SU-DHL-6 (cell line): ENCODE results near the gene MPZL1.

Experiments used
- H2AFZ ChIP-seq: fragments of 200-600 bp; sonication (generic); 2 replicates; pipeline ENCODE4 v1.6.1; 2014; ENCODE audit warnings: low read depth, mild to moderate bottlenecking, moderate library complexity, mixed read lengths, antibody characterized with exemption, low read length; ENCODE audit not compliant: severe bottlenecking
- H3F3A ChIP-seq: fragments of 200-600 bp; shearing (Covaris generic); 2 replicates; pipeline ENCODE4 v1.6.0; 2016; ENCODE audit warnings: antibody characterized with exemption, mild to moderate bottlenecking; ENCODE audit not compliant: insufficient read depth
- H3K27ac ChIP-seq: fragments of 200-600 bp; sonication (generic); 2 replicates; pipeline ENCODE4 v1.5.1; 2016; ENCODE audit warnings: low read depth, mild to moderate bottlenecking, low read length, moderate library complexity, mixed read lengths
- H3K27me3 ChIP-seq: fragments of 200-600 bp; sonication (generic), shearing (Covaris generic); 2 replicates; pipeline ENCODE4 v1.6.0; 2014; ENCODE audit warnings: mild to moderate bottlenecking, low read length
- H3K36me3 ChIP-seq: fragments of 200-600 bp; sonication (generic); 2 replicates; pipeline ENCODE4 v1.6.1; 2014; ENCODE audit warnings: mild to moderate bottlenecking, low read length, mixed read lengths
- H3K4me2 ChIP-seq: fragments of 300-600, 200-600 bp; shearing (Covaris generic), sonication (generic); 2 replicates; pipeline ENCODE4 v1.6.0; 2014; ENCODE audit warnings: low read length, low read depth, mild to moderate bottlenecking; ENCODE audit not compliant: poor library complexity, severe bottlenecking
- H3K4me3 ChIP-seq: fragments of 200-600 bp; sonication (generic); 2 replicates; pipeline ENCODE4 v1.5.1; 2014; ENCODE audit warnings: antibody characterized with exemption, low read length, mild to moderate bottlenecking, mixed read lengths; ENCODE audit not compliant: insufficient read depth, poor library complexity, severe bottlenecking
- H3K79me2 ChIP-seq: fragments of 200-600 bp; sonication (generic); 2 replicates; pipeline ENCODE4 v1.6.1; 2014; ENCODE audit warnings: mild to moderate bottlenecking, low read length, moderate library complexity; ENCODE audit not compliant: insufficient read depth
- H3K9ac ChIP-seq: fragments of 200-600 bp; sonication (generic); 2 replicates; pipeline ENCODE4 v1.7.0; 2014; ENCODE audit warnings: mild to moderate bottlenecking, low read length
- H3K9me2 ChIP-seq: fragments of 200-600 bp; sonication (generic); replicated peaks from 2 replicates; pipeline ENCODE4 v1.6.1; 2014; ENCODE audit warnings: low read length; ENCODE audit not compliant: insufficient read depth
- H3K9me3 ChIP-seq: fragments of 200-600 bp; sonication (generic); 2 replicates; pipeline ENCODE4 v1.6.1; 2014; ENCODE audit warnings: low read length, mixed read lengths; ENCODE audit not compliant: insufficient read depth
- H4K20me1 ChIP-seq: fragments of 200-600 bp; sonication (generic); 2 replicates; pipeline ENCODE4 v1.6.1; 2014; ENCODE audit warnings: low read depth, mild to moderate bottlenecking, antibody characterized with exemption, low read length, moderate library complexity, mixed read lengths
- CTCF ChIP-seq: fragments of 200-600 bp; sonication (generic); IDR thresholded peaks from one replicate; pipeline ENCODE4 v1.5.1; 2017; ENCODE audit warnings: antibody characterized with exemption, mild to moderate bottlenecking, low read length, moderate library complexity; ENCODE audit not compliant: insufficient read depth, poor library complexity, severe bottlenecking
- EZH2phosphoT487 ChIP-seq: fragments of 200-600 bp; sonication (generic), shearing (Covaris generic); conservative IDR thresholded peaks from 2 replicates; pipeline ENCODE4 v1.6.1; 2018; ENCODE audit warnings: mild to moderate bottlenecking, antibody characterized with exemption, low read length, moderate library complexity, mixed read lengths

The MPZL1 gene

GRCh38 chr1:167773516-167773915 is 51.7 kb downstream of the MPZL1 start:
- Histone ChIP-seq H3K27me3 (no peaks in the 10 kb centered on the region), H3K4me3 (no peak overlapping the region), H3K79me2 (no peaks in the 10 kb centered on the region), H3K9me2 (no peaks in the 10 kb centered on the region), H3K27ac (no peak overlapping the region), H3K36me3 (no peaks in the 10 kb centered on the region), H4K20me1 (no peaks in the 10 kb centered on the region), H2AFZ (no peak overlapping the region), H3K9ac (no peak overlapping the region), H3F3A (no peaks in the 10 kb centered on the region), H3K9me3 (no peaks in the 10 kb centered on the region), H3K4me2 (no peak overlapping the region)
- TF ChIP-seq EZH2phosphoT487 (no peak), CTCF (no peak)

GRCh38 chr1:167774710-167775109 is 52.9 kb downstream of the MPZL1 start:
- TF ChIP-seq EZH2phosphoT487 (no peak), CTCF (no peak)
- Histone ChIP-seq H3F3A (no peaks in the 10 kb centered on the region), H3K9me2 (no peaks in the 10 kb centered on the region), H3K9ac (no peak overlapping the region), H3K4me2 (no peak overlapping the region), H3K27ac (no peak overlapping the region), H3K79me2 (no peaks in the 10 kb centered on the region), H3K9me3 (no peaks in the 10 kb centered on the region), H3K36me3 (no peaks in the 10 kb centered on the region), H4K20me1 (no peaks in the 10 kb centered on the region), H2AFZ (no peak overlapping the region), H3K27me3 (no peaks in the 10 kb centered on the region), H3K4me3 (no peak overlapping the region)

GRCh38 chr1:167775178-167775577 is 53.4 kb downstream of the MPZL1 start:
- Histone ChIP-seq H3K36me3 (no peaks in the 10 kb centered on the region), H3K27me3 (no peaks in the 10 kb centered on the region), H3K9me3 (no peaks in the 10 kb centered on the region), H3K9me2 (no peaks in the 10 kb centered on the region), H3K9ac (no peak overlapping the region), H3K79me2 (no peaks in the 10 kb centered on the region), H3K27ac (no peak overlapping the region), H3K4me3 (no peak overlapping the region), H4K20me1 (no peaks in the 10 kb centered on the region), H3K4me2 (no peak overlapping the region), H2AFZ (no peak overlapping the region), H3F3A (no peaks in the 10 kb centered on the region)
- TF ChIP-seq CTCF (no peak), EZH2phosphoT487 (no peak)
